ENCODE measurements around the gene F13A1. TPM values are rescaled to one million over a fixed set of nuclear protein-coding genes. Genes with fewer than 3 reads are reported as not detected.

F13A1 gene
- total and polyA plus RNA-seq, 2 of the 8 experiments (the other 6 are each of a cell fraction or from before 2014, with no cell fraction given), result 0.57 to 1.5 TPM

- Histone ChIP-seq H2AFZ (ENCODE audit: low read length) (no peak overlapping the region), H3K27ac (ENCODE audit: low read depth, low read length) (no peak overlapping the region), H3K9ac (replicated peaks in 1 of 4; ENCODE audit: extremely low read depth in 1 of 4, low read depth in 3 of 4, low read length in 3 of 4) (no peak overlapping the region), H2BK12ac (ENCODE audit: low read depth, low read length) (no peak overlapping the region), H3K79me2 (ENCODE audit: control insufficient read depth in 1 of 2, insufficient read depth in 2 of 2, low read length in 2 of 2) (no peaks in the 10 kb centered on the region), H2BK20ac (ENCODE audit: low read length) (no peak overlapping the region), H3K79me1 (ENCODE audit: low read depth, low read length) (no peaks in the 10 kb centered on the region), H3K4me2 (ENCODE audit: insufficient read depth in 1 of 2, low read depth in 2 of 2, low read length in 2 of 2) (no peak overlapping the region), H3K4ac (replicated peaks; ENCODE audit: insufficient read length, low read depth, low read length) (no peak overlapping the region), H4K8ac (ENCODE audit: extremely low read depth, insufficient read depth, low read length) (no peak overlapping the region), H3K27me3 (replicated peaks in 1 of 4; ENCODE audit: control insufficient read depth in 3 of 4, extremely low read depth in 1 of 4, insufficient read depth in 3 of 4, low read length in 3 of 4) (no peaks in the 10 kb centered on the region), H4K91ac (replicated peaks; ENCODE audit: insufficient read length, low read length) (no peak overlapping the region), H3K23me2 (ENCODE audit: low read depth, low read length) (0 out of 2 replicates have a peak, but pooled peaks cover 2% of the 10 kb centered on the region), H3K4me1 (replicated peaks in 1 of 4; ENCODE audit: control insufficient read depth in 3 of 4, insufficient read depth in 4 of 4, low read length in 3 of 4) (no peaks in the 10 kb centered on the region; a peak in 1 of 7 replicates), H3K9me3 (ENCODE audit: insufficient read depth in 2 of 2, low read depth in 1 of 2, low read length in 1 of 2) (no peaks in the 10 kb centered on the region), H4K20me1 (replicated peaks in 1 of 2; ENCODE audit: control insufficient read depth in 1 of 2, insufficient read depth in 2 of 2, low read length in 2 of 2) (no peaks in the 10 kb centered on the region), H3K56ac (replicated peaks; ENCODE audit: insufficient read length, low read depth, low read length) (no peak overlapping the region), H3K36me3 (ENCODE audit: control insufficient read depth in 2 of 4, insufficient read depth in 4 of 4, low read length in 3 of 4) (no peaks in the 10 kb centered on the region), H3K23ac (ENCODE audit: insufficient read length) (no peak overlapping the region), H3K14ac (ENCODE audit: insufficient read length) (no peak overlapping the region), H4K5ac (ENCODE audit: insufficient read length, low read depth, low read length) (no peak overlapping the region), H2BK5ac (ENCODE audit: low read depth, low read length) (no peak overlapping the region), H3K18ac (ENCODE audit: extremely low read depth, low read length) (no peak overlapping the region), H2AK5ac (ENCODE audit: low read depth, low read length) (no peak overlapping the region), H2BK15ac (ENCODE audit: low read length) (no peak overlapping the region), H2BK120ac (replicated peaks; ENCODE audit: low read depth, low read length) (no peak overlapping the region), H3K4me3 (ENCODE audit: extremely low read depth in 1 of 4, insufficient read depth in 2 of 4, low read depth in 3 of 4, low read length in 4 of 4) (no peak overlapping the region)
- ChIA-PET POLR2A (ENCODE audit: partially characterized antibody) (no interaction called here), CTCF (ENCODE audit: partially characterized antibody) (interaction anchor here (1.0 to 1.7 kb wide), 4 partner anchors 8 to 125 kb away, joined by 3 to 4 read pairs (median 4); no protein-coding TSS in a partner anchor)
- TF ChIP-seq CTCF (IDR thresholded peaks at IDR 0.05; ENCODE audit: control extremely low read depth in 1 of 3, insufficient read depth in 1 of 3, low read depth in 1 of 3, low read length in 3 of 3) (peak in 2 of 3 experiments; percentile 22 to 43; a peak in 2 of 4 replicates), BACH1 (IDR thresholded peaks at IDR 0.05; ENCODE audit: low read length) (no peak)
- no peak for DNase-seq (ENCODE audit: low read depth in 1 of 2, low spot score in 2 of 2)
- 88% methylated on average over 11 of the region's 11 CpGs; no CpG with 5 or more reads in 1 of the 2 experiments for WGBS, 2 experiments (ENCODE audit: extremely low coverage in 1 of 2, insufficient coverage in 1 of 2, insufficient read length in 1 of 2, insufficient replicate concordance in 2 of 2, low coverage in 1 of 2, low lambda C conversion rate in 2 of 2, missing lambda C conversion rate in 1 of 2)
- no peak for FAIRE-seq
Observed at GRCh38 chr6:6179858-6180623, 140.4 kb downstream of the F13A1 start.

Measured in H1 (cell line).